Upper lobe of left lung (tissue), 6 donors: Measurements from ENCODE around the gene STAT5A. TPM values are rescaled to one million over a fixed set of nuclear protein-coding genes. Genes with fewer than 3 reads are reported as not detected.

Source experiments
- ATAC-seq, 2 donors: fragments of 200-7000 bp; cut with Tn5 transposase; one replicate each; pipeline ENCODE4 v1.9.1; 2022; ENCODE audit warnings: mild to moderate bottlenecking in 2 of 2, moderate library complexity in 2 of 2; ENCODE audit not compliant: low FRiP score in 2 of 2
- DNase-seq, 2 donors: peaks; one replicate each; pipeline ENCODE4 v3.0.0-alpha.2; 2019 to 2020
- H3K27ac ChIP-seq, 4 donors: fragments of 200-600 bp; sonication (generic); one replicate each; pipeline ENCODE4 v1.5.1; 2016 to 2019
- H3K27me3 ChIP-seq, 4 donors: fragments of 200-600 bp; sonication (generic); one replicate each; pipeline ENCODE4 v1.5.1; 2017 to 2019
- H3K36me3 ChIP-seq, 4 donors: fragments of 200-600 bp; sonication (generic); one replicate each; pipeline ENCODE4 v1.5.1; 2016 to 2019
- H3K4me1 ChIP-seq, 4 donors: fragments of 200-600 bp; sonication (generic); one replicate each; pipeline ENCODE4 v1.5.1; 2018 to 2019
- H3K4me3 ChIP-seq, 4 donors: fragments of 200-600 bp; sonication (generic); one replicate each; pipeline ENCODE4 v1.5.1; 2017 to 2019; ENCODE audit warnings: mild to moderate bottlenecking in 2 of 4, moderate library complexity in 1 of 4
- H3K9me3 ChIP-seq, 4 donors: fragments of 200-600 bp; sonication (generic); one replicate each; pipeline ENCODE4 v1.5.1; 2018 to 2019
- EP300 ChIP-seq, 4 donors: sonication (generic); formaldehyde crosslinking; IDR thresholded peaks; one replicate each; pipeline ENCODE4 v1.5.1; 2017; ENCODE audit warnings: antibody characterized with exemption in 4 of 4, control low read depth in 2 of 4
- POLR2A ChIP-seq, 4 donors: fragments of 450-650 bp; IDR thresholded peaks; one replicate each; pipeline ENCODE4 v1.5.1; 2016 to 2017; ENCODE audit warnings: antibody characterized with exemption in 4 of 4, mild to moderate bottlenecking in 2 of 4
- POLR2AphosphoS5 ChIP-seq, 2 donors: sonication (generic); formaldehyde crosslinking; IDR thresholded peaks; one replicate each; pipeline ENCODE4 v1.5.1; 2017; ENCODE audit warnings: antibody characterized with exemption in 2 of 2
- WGBS, 2 donors: methylation state at CpG; one replicate each; pipeline ENCODE4 v1.1.5; 2017 to 2018; 5-methylcytosine and 5-hydroxymethylcytosine counted together
- total RNA-seq, 6 donors: library from RNA; depleted of rRNA in 4 of 6; stranded (reverse); fragments of >200 nt in 4 of 6; gene quantifications; one replicate each; pipeline versions ENCODE4 v1.1.0 to v1.2.1, GENCODE V29; 2016 to 2021
- TF ChIP-seq, protein P1 (sequence below), 6 experiments: fragments of 450-650 bp in 4 of 6; fragments of 200-600 bp in 2 of 6; sonication (generic) in 2 of 6; IDR thresholded peaks; one replicate each; pipeline ENCODE4 v1.5.1; 2016 to 2019; ENCODE audit warnings: antibody characterized with exemption in 6 of 6
- donor health status: DM: no; HTN: no; CAD: no; lungs with moderate emphysema.
- donor health status: DM: no; HTN: yes; CAD: no; lungs with severe emphysema.

STAT5A gene
- total RNA-seq, 6 donors from 2014 or later: 33.7 to 119 (median 70.3) TPM

GRCh38 chr17:42325026-42325425 is 36.7 kb downstream of the STAT5A start:
- no peaks in the 10 kb centered on the region for H3K9me3 ChIP-seq
- no peaks in the 10 kb centered on the region for H3K27me3 ChIP-seq
- peak in 1 of 2 donors; percentile 59 for ATAC-seq
- H3K4me1 ChIP-seq: peaks cover 25 to 36% (median 30%) of the 10 kb centered on the region in 4 donors
- peak in 1 of 2 donors; percentile 48 for DNase-seq
- peak overlapping the region in 3 of 4 donors; percentile 12 to 60 (median 34) for H3K27ac ChIP-seq
- TF ChIP-seq EP300 (IDR thresholded peaks at IDR 0.05) (no peak), POLR2AphosphoS5 (IDR thresholded peaks at IDR 0.05) (no peak), POLR2A (IDR thresholded peaks at IDR 0.05) (no peak)
- TF ChIP-seq, protein P1, sequence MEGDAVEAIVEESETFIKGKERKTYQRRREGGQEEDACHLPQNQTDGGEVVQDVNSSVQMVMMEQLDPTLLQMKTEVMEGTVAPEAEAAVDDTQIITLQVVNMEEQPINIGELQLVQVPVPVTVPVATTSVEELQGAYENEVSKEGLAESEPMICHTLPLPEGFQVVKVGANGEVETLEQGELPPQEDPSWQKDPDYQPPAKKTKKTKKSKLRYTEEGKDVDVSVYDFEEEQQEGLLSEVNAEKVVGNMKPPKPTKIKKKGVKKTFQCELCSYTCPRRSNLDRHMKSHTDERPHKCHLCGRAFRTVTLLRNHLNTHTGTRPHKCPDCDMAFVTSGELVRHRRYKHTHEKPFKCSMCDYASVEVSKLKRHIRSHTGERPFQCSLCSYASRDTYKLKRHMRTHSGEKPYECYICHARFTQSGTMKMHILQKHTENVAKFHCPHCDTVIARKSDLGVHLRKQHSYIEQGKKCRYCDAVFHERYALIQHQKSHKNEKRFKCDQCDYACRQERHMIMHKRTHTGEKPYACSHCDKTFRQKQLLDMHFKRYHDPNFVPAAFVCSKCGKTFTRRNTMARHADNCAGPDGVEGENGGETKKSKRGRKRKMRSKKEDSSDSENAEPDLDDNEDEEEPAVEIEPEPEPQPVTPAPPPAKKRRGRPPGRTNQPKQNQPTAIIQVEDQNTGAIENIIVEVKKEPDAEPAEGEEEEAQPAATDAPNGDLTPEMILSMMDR (IDR thresholded peaks at IDR 0.05): no peak
- 75 to 84% methylated on average over 7 of the region's 7 CpGs for WGBS, 2 donors
- H3K4me3 ChIP-seq: no peak overlapping the region
- H3K36me3 ChIP-seq: peaks cover 49 to 100% (median 80%) of the 10 kb centered on the region in 4 donors

DNA sequence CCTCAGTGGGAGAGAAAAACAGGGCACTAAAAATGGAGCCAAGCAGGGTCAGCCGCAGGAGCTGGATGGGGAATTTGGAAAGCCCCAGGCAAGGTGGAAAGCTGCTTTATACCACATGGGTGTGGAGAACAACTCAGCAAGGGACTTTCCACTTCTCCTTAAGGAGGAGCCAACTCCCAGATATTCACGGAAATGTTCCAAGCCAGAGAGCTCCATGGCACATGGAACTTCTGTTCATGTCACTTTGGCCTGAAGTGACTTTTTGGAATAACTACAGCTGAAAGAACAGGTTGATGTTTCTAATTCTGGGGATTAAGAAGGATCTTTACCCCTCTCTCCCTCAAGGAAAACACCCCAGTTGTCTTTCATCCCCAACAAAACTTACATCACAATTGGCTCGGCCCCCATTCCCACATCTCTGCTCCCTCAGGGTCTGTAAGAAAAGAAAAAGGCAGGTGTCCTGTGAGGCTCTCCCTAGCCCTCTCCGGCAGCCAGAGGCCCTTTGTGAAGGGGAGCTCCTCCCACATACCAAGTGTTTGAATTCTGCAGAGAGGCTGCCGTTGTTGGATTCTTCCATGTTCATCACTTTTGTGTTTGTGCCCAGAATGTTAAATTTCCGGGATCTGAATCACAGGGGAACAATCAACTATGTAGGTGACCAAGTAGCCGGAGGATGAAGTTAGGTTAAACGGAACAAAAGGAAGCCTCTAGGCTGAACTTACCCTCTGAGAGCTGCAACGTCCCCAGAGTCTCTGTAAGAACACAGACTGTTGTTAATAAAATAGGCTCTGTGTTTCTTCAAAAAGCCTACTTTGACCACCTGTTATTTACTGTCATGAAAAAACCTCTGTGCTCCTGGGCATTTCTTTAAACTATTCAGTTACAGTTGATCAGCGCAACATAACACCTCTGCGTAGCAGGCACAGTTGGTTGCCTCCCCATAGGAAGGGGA is 41.0 kb downstream of the STAT5A start:
- ATAC-seq (peak; percentile 60 to 62), DNase-seq (peak in 1 of 2 donors; percentile 71)
- 57 to 60% methylated on average over 10 to 11 of the region's 11 CpGs for WGBS, 2 donors
- peaks cover 11 to 17% (median 15%) of the 10 kb centered on the region in 4 donors for H3K4me1 ChIP-seq
- H3K27me3 ChIP-seq: no peaks in the 10 kb centered on the region
- peaks cover 59 to 100% (median 89%) of the 10 kb centered on the region in 4 donors for H3K36me3 ChIP-seq
- H3K4me3 ChIP-seq: no peak overlapping the region
- no peaks in the 10 kb centered on the region for H3K9me3 ChIP-seq
- no peak for TF ChIP-seq POLR2A (IDR thresholded peaks at IDR 0.05)
- TF ChIP-seq POLR2AphosphoS5 (IDR thresholded peaks at IDR 0.05): peak in 1 of 2 donors; percentile 35
- TF ChIP-seq, protein P1 (IDR thresholded peaks at IDR 0.05): no peak
- peak in 1 of 4 donors; percentile 85 for TF ChIP-seq EP300 (IDR thresholded peaks at IDR 0.05)
- peak overlapping the region; percentile 54 to 75 (median 61) for H3K27ac ChIP-seq

DNA sequence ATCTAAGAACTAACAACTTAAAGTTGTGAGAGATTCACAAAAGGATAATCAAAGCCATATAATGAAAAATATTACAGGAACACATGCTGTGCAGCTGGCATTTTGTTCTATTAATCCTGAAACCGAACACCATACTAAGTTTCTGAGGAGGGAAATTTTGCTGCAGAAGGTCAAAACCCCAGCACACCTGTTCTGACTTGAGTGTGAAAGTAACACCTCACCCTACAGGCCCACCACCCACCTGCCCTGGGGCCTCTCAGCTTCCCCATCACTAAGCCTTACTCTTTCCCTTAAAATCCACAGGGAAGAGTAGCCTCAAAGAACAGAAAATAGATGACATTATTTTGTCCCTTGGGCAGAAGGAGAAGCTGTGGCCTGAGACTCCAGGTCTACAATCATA is 44.8 kb downstream of the STAT5A start:
- Histone ChIP-seq H3K27ac (no peak overlapping the region), H3K4me1 (peaks cover 11 to 17% (median 15%) of the 10 kb centered on the region in 4 donors), H3K36me3 (peaks cover 64 to 97% (median 91%) of the 10 kb centered on the region in 4 donors), H3K9me3 (no peaks in the 10 kb centered on the region), H3K27me3 (no peaks in the 10 kb centered on the region), H3K4me3 (no peak overlapping the region)
- DNase-seq (no peak), ATAC-seq (no peak)
- TF ChIP-seq POLR2AphosphoS5 (IDR thresholded peaks at IDR 0.05) (no peak), POLR2A (IDR thresholded peaks at IDR 0.05) (no peak), EP300 (IDR thresholded peaks at IDR 0.05) (no peak)
- TF ChIP-seq, protein P1 (IDR thresholded peaks at IDR 0.05): no peak
- WGBS, 2 donors: 82 to 91% methylated on average over 1 of the region's 1 CpG

GRCh38 chr17:42334677-42335076 is 46.4 kb downstream of the STAT5A start:
- Histone ChIP-seq H3K36me3 (peaks cover 70 to 94% (median 89%) of the 10 kb centered on the region in 4 donors), H3K4me3 (no peak overlapping the region), H3K27me3 (no peaks in the 10 kb centered on the region), H3K4me1 (peaks cover 4 to 9% (median 6%) of the 10 kb centered on the region in 4 donors), H3K27ac (no peak overlapping the region), H3K9me3 (no peaks in the 10 kb centered on the region)
- 90 to 97% methylated on average over 3 of the region's 3 CpGs for WGBS, 2 donors
- no peak for ATAC-seq
- TF ChIP-seq POLR2A (IDR thresholded peaks at IDR 0.05) (no peak), EP300 (IDR thresholded peaks at IDR 0.05) (no peak)
- TF ChIP-seq, protein P1 (IDR thresholded peaks at IDR 0.05): no peak
- DNase-seq: no peak
